Measurements from ENCODE around the gene MEX3D.
A peak's percentile ranks its signal among the peaks of the same experiment; 100 is the strongest.

MEX3D gene

DNA sequence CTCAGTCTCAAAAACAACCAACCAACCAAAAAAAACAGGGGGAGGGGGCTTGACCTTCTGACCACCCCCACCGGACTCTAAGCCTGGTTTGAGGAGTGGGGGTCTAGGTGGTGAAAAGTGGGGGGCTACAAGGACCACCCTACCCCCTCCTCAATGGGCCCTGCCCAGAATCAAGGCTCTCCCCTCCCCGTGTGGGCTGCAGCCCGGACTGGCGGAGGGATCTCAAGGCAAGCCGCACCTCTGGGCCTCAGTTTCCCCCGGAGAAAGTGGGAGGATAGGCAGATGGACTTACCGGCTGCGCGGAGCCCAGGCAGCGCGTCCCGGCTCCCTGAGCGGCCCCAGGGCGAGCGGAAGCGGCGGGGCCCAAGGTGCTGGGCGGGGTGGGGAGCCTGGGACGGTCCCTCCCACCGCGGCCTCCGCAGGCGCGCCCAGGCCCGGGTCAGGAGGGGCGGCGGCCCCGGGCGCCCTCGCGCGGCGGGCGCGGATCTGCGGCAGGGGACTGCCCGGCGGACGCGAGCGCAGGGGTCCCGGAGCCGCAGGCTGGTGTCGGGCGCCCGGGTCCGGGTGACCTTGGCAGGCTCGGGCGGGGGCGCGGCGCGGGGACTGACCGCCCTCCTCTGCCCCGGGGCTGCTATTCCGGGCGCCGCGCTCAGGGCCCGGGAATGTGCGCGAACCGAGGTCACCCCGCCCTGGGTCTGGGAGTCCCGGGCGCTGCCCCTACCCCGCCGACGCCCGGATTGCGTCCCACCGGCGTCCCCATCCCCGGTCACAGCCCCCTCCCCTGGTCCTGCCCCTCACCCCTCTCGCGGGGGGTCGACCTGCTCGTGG lies 55.2 kb downstream of the MEX3D start, which contains the start of gene ADAMTSL5 (continued):
- peak; percentile 29 for TF ChIP-seq PATZ1 (tag by site-specific recombination; IDR thresholded peaks at IDR 0.05)
- no peak for TF ChIP-seq ZNF37A (tag by site-specific recombination; IDR thresholded peaks at IDR 0.05)
- no peak for TF ChIP-seq GLI4 (tag by site-specific recombination; IDR thresholded peaks at IDR 0.05)
- TF ChIP-seq ZNF335 (tag by site-specific recombination; conservative IDR thresholded peaks at IDR 0.05) = no peak
- TF ChIP-seq ZNF791 (tag by site-specific recombination; IDR thresholded peaks at IDR 0.05) = no peak
- no peak for TF ChIP-seq ZNF404 (tag by site-specific recombination; IDR thresholded peaks at IDR 0.05)
- no peak for TF ChIP-seq ZNF621 (tag by site-specific recombination; IDR thresholded peaks at IDR 0.05)
- TF ChIP-seq ZSCAN16 (tag by site-specific recombination; IDR thresholded peaks at IDR 0.05) = no peak
- TF ChIP-seq MYNN (tag by site-specific recombination; IDR thresholded peaks at IDR 0.05; ENCODE audit: borderline replicate concordance) = no peak
- no peak; the same call in 1 of the 2 replicates for TF ChIP-seq EGR2 (tag by site-specific recombination; IDR thresholded peaks at IDR 0.05; ENCODE audit: low read depth)
- TF ChIP-seq, protein P1, sequence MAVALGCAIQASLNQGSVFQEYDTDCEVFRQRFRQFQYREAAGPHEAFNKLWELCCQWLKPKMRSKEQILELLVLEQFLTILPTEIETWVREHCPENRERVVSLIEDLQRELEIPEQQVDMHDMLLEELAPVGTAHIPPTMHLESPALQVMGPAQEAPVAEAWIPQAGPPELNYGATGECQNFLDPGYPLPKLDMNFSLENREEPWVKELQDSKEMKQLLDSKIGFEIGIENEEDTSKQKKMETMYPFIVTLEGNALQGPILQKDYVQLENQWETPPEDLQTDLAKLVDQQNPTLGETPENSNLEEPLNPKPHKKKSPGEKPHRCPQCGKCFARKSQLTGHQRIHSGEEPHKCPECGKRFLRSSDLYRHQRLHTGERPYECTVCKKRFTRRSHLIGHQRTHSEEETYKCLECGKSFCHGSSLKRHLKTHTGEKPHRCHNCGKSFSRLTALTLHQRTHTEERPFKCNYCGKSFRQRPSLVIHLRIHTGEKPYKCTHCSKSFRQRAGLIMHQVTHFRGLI (tag by site-specific recombination; IDR thresholded peaks at IDR 0.05) = no peak
- no peak for TF ChIP-seq ZNF792 (tag by site-specific recombination; IDR thresholded peaks at IDR 0.05)
- no peak for TF ChIP-seq PRDM1 (tag by site-specific recombination; IDR thresholded peaks at IDR 0.05)
- TF ChIP-seq ZNF274 (IDR thresholded peaks at IDR 0.05; ENCODE audit: low read length) = no peak
- TF ChIP-seq ZNF274 (tag by site-specific recombination; IDR thresholded peaks at IDR 0.05; ENCODE audit: borderline replicate concordance) = no peak
- TF ChIP-seq ZNF837 (tag by site-specific recombination; IDR thresholded peaks at IDR 0.05) = 0 out of 2 replicates have a peak, but pooled peaks have one; percentile 46
- TF ChIP-seq SP3 (tag by site-specific recombination; IDR thresholded peaks at IDR 0.05) = peak; percentile 42
- no peak for TF ChIP-seq ZFHX2 (tag by site-specific recombination; conservative IDR thresholded peaks at IDR 0.05)
- no peak for TF ChIP-seq ZNF747 (tag by site-specific recombination; IDR thresholded peaks at IDR 0.05)
- no peak for TF ChIP-seq ZNF311 (tag by site-specific recombination; IDR thresholded peaks at IDR 0.05; ENCODE audit: borderline replicate concordance)
- no peak for TF ChIP-seq SCRT1 (tag by site-specific recombination; IDR thresholded peaks at IDR 0.05; ENCODE audit: borderline replicate concordance)
- TF ChIP-seq ZNF280C (tag by site-specific recombination; IDR thresholded peaks at IDR 0.05) = no peak
- no peak for TF ChIP-seq ZNF513 (tag by site-specific recombination; IDR thresholded peaks at IDR 0.05)
- TF ChIP-seq ZNF350 (tag by site-specific recombination; IDR thresholded peaks at IDR 0.05) = no peak
- TF ChIP-seq ZNF600 (tag by site-specific recombination; IDR thresholded peaks at IDR 0.05) = no peak
- TF ChIP-seq ZNF302 (tag by site-specific recombination; IDR thresholded peaks at IDR 0.05; ENCODE audit: low read depth) = no peak
- no peak for TF ChIP-seq ZFP41 (tag by site-specific recombination; IDR thresholded peaks at IDR 0.05; ENCODE audit: borderline replicate concordance)
- TF ChIP-seq GLIS2 (tag by site-specific recombination; IDR thresholded peaks at IDR 0.05) = no peak; the same call in 1 of the 2 replicates
- peak; percentile 21; the same call in 1 of the 2 replicates for TF ChIP-seq KLF1 (tag by site-specific recombination; IDR thresholded peaks at IDR 0.05)
- no peak for TF ChIP-seq WT1 (tag by site-specific recombination; IDR thresholded peaks at IDR 0.05)
- no peak for TF ChIP-seq ZXDB (tag by site-specific recombination; IDR thresholded peaks at IDR 0.05)
- TF ChIP-seq MZF1 (tag by site-specific recombination; IDR thresholded peaks at IDR 0.05; ENCODE audit: borderline replicate concordance) = no peak
- TF ChIP-seq SP2 (tag by site-specific recombination; IDR thresholded peaks at IDR 0.05) = no peak; the same call in 1 of the 2 replicates
- TF ChIP-seq OVOL3 (tag by site-specific recombination; IDR thresholded peaks at IDR 0.05) = no peak
